ENCODE results near the gene PCDHA8.
"Not testable (repeated sequence)": the region's sequence is repeated elsewhere in the genome, so short reads cannot be mapped to it uniquely, and the experiment has no call there.

Gene PCDHA8

GRCh38 chr5:140869555-140869886 is 28.5 kb downstream of the PCDHA8 start:
- no peak for DNase-seq (ENCODE audit: low read depth)

GRCh38 chr5:140870221-140871201 is 29.5 kb downstream of the PCDHA8 start:
- no peak for DNase-seq (ENCODE audit: low read depth)

DNA sequence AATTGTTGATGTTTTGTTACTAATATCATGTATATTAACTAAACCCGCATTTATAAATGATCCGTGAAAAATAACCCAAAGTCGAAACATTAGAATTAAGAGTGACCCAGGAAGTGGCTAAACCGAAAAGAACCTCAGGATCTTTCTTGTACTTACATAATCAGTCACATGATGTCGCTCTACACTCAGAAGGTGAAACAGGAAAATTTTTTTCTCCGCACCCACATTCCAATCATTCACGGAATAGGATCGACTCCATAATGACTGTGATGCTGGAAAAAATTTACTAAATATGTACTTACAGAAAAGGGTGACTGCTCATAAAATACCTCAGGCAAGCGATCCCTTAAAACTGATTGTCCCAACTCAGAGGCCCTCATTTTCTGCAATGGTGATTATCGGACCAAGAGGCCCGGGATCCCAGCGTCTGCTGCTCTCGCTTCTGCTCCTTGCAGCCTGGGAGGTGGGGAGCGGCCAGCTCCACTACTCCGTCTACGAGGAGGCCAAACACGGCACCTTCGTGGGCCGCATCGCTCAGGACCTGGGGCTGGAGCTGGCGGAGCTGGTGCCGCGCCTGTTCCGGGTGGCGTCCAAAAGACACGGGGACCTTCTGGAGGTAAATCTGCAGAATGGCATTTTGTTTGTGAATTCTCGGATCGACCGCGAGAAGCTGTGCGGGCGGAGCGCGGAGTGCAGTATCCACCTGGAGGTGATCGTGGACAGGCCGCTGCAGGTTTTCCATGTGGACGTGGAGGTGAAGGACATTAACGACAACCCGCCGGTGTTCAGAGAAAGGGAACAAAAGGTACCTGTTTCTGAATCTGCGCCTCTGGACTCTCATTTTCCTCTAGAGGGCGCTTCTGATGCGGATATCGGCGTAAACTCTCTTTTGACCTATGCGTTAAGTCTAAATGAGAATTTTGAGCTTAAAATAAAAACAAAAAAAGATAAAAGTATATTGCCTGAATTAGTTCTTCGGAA is 34.4 kb downstream of the PCDHA8 start, which contains the start of gene PCDHA12:
PCDHA12 (plus strand) TSS at position 224 of the 981 bp plus-strand sequence; CDS start at position 389, 165 bp downstream.
- no peak for DNase-seq (ENCODE audit: low read depth)

DNA sequence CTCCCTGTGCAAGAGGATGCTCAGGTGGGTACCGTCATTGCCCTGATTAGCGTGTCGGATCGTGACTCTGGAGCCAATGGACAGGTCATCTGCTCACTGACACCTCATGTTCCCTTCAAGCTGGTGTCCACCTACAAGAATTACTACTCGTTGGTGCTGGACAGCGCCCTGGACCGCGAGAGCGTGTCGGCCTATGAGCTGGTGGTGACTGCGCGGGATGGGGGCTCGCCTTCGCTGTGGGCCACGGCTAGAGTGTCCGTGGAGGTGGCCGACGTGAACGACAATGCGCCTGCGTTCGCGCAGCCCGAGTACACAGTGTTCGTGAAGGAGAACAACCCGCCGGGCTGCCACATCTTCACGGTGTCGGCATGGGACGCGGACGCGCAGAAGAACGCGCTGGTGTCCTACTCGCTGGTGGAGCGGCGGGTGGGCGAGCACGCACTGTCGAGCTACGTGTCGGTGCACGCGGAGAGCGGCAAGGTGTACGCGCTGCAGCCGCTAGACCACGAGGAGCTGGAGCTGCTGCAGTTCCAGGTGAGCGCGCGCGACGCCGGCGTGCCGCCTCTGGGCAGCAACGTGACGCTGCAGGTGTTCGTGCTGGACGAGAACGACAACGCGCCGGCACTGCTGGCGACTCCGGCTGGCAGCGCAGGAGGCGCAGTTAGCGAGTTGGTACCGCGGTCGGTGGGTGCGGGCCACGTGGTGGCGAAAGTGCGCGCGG is 35.7 kb downstream of the PCDHA8 start:
- not testable (repeated sequence) for DNase-seq (ENCODE audit: low read depth)

GRCh38 chr5:140877262-140877581 is 36.2 kb downstream of the PCDHA8 start:
- no peak for DNase-seq (ENCODE audit: low read depth)

DNA sequence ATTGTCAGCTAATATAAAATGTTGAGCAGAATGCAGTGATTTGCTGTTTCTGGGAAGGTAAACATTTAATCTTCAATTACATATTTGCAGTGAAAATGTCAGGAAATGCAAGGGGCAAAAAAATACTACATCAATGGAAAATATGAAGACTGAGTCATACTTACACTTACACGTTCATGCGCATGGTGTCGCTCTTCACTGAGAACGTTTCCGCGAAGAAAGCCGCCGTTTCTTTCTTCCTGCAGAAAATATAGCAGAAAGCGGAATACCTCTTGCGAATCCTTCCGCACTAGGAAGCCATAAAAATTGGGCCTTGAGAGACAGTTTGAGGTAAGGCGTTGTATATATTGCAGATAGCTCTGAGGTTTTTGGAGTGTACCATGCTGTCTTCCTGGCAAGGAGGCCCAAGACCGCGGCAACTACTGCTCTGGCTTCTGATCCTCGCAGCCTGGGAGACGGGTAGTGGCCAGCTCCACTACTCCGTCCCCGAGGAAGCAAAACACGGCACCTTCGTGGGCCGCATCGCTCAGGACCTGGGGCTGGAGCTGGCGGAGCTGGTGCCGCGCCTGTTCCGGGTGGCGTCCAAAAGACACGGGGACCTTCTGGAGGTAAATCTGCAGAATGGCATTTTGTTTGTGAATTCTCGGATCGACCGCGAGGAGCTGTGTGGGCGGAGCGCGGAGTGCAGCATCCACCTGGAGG is 41.1 kb downstream of the PCDHA8 start, which contains the start of gene PCDHA13:
PCDHA13 (plus strand) TSS at position 236 of the 702 bp plus-strand sequence; CDS start at position 381, 145 bp downstream.
- DNase-seq (ENCODE audit: low read depth), result no peak

GRCh38 chr5:140882591-140882899 is 41.6 kb downstream of the PCDHA8 start:
- DNase-seq (ENCODE audit: low read depth), result no peak

DNA sequence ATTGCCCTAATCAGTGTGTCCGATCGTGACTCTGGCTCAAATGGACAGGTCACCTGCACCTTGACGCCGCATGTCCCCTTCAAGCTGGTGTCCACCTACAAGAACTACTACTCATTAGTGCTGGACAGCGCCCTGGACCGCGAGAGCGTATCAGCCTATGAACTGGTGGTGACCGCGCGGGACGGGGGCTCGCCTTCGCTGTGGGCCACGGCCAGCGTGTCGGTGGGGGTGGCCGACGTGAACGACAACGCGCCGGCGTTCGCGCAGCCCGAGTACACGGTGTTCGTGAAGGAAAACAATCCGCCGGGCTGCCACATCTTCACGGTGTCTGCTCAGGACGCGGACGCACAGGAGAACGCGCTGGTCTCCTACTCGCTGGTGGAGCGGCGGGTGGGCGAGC is 42.4 kb downstream of the PCDHA8 start:
- DNase-seq (ENCODE audit: low read depth), result no peak

DNA sequence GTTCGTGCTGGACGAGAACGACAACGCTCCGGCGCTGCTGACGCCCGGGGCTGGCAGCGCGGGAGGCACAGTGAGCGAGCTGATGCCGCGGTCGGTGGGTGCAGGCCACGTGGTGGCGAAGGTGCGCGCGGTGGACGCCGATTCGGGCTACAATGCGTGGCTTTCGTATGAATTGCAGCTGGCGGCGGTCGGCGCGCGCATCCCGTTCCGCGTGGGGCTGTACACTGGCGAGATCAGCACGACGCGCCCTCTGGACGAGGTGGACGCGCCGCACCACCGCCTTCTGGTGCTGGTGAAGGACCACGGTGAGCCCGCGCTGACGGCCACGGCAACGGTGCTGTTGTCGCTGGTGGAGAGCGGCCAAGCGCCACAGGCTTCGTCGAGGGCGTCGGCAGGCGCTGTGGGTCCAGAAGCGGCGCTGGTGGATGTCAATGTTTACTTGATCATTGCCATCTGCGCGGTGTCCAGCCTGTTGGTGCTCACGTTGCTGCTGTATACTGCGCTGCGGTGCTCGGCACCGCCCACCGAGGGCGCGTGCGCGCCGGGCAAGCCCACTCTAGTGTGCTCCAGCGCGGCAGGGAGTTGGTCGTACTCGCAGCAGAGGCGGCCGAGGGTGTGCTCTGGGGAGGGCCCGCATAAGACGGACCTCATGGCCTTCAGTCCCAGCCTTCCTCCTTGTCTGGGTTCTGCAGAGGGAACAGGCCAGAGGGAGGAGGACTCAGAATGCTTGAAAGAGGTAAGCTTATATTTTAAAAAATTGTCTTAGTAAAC is 43.1 kb downstream of the PCDHA8 start:
- DNase-seq (ENCODE audit: low read depth), result no peak

All from fibroblast of gingiva (primary cell).